SK-N-MC (cell line): ENCODE results near the gene RAB10.
"Not testable (repeated sequence)": the region's sequence is repeated elsewhere in the genome, so short reads cannot be mapped to it uniquely, and the experiment has no call there.

Experiments used
- DNase-seq: peaks from one replicate; pipeline ENCODE4 v3.0.0-alpha.2; 2011; ENCODE audit warnings: low read depth, low spot score
- H3K27ac ChIP-seq: fragments of 200-600 bp; sonication (generic); 2 replicates; pipeline ENCODE4 v1.5.1; 2016; ENCODE audit warnings: mixed run types
- H3K36me3 ChIP-seq: fragments of 200-600 bp; sonication (generic); 2 replicates; pipeline ENCODE4 v1.6.1; 2017; ENCODE audit warnings: antibody characterized with exemption, low read length, mixed read lengths; ENCODE audit not compliant: insufficient read depth
- H3K4me3 ChIP-seq: fragments of 200-600 bp; sonication (generic); 2 replicates; pipeline ENCODE4 v1.5.1; 2016
- H3K9ac ChIP-seq: fragments of 200-600 bp; sonication (generic); 2 replicates; pipeline ENCODE4 v1.8.0; 2017; ENCODE audit warnings: mixed run types, mixed read lengths; ENCODE audit not compliant: insufficient read length
- H3K9me3 ChIP-seq: fragments of 200-600 bp; sonication (generic); 2 replicates; pipeline ENCODE4 v1.6.1; 2017; ENCODE audit warnings: low read depth, mild to moderate bottlenecking, antibody characterized with exemption, low read length, moderate library complexity, mixed read lengths
- EZH2 ChIP-seq: fragments of 200-600 bp; sonication (generic); IDR thresholded peaks from one replicate; pipeline ENCODE4 v1.6.1; 2017; ENCODE audit warnings: antibody characterized with exemption
- FOXP2 ChIP-seq: optimal IDR thresholded peaks from 2 replicates; pipeline ENCODE3; 2011; ENCODE audit warnings: mild to moderate bottlenecking, moderate library complexity; ENCODE audit not compliant: insufficient read depth; ENCODE audit errors: extremely low read length, control extremely low read depth
- POLR2AphosphoS5 ChIP-seq: IDR thresholded peaks from 2 replicates; pipeline ENCODE4 v1.6.1; 2012; ENCODE audit warnings: mild to moderate bottlenecking, low read depth, low read length, borderline replicate concordance

RAB10 gene

DNA sequence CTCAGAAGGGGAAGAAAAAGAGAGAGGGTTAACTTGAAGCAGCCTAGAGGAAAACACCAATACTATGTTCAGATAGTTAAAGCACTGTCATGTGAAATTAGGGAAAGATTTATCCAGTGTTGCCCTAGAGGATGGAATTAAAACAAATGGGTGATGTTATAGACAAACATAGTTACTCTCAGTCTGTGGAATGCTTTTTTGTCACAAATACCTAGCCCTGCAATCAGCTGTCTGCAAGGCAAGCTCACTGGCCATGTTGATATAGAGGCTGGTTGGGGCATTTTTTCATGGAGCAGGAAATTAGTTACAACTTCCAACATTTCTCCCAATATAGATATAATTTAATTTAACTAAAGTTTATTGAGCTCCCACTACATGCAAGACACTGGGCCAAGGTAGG is 8.4 kb upstream of the RAB10 start:
- H3K36me3 ChIP-seq = no peaks in the 10 kb centered on the region
- no peaks in the 10 kb centered on the region for H3K9me3 ChIP-seq
- H3K4me3 ChIP-seq = no peak overlapping the region
- TF ChIP-seq POLR2AphosphoS5 (no peak), EZH2 (no peak), FOXP2 (no peak)
- DNase-seq = no peak
- no peak overlapping the region for H3K9ac ChIP-seq
- H3K27ac ChIP-seq = no peak overlapping the region

DNA sequence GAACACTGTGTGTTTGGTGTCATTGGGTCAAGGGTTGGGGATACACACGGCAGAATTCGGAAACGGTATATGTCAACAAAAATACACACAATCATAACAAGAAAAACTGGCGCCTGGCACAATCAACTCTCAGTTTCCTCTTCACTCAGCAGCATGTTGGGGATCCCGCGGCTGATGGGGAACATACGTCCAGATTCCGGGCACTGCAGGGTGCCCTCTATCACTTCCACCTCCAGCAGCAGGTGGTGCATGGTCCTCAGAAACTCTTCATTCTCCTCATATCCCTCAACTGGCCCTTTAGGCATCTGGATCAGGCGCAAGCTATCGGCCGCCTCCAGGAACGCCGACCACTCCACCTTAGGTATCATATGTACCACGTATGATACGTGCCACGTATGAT is 5.8 kb upstream of the RAB10 start:
- H3K36me3 ChIP-seq, H3K27ac ChIP-seq, H3K9me3 ChIP-seq, H3K9ac ChIP-seq, DNase-seq, H3K4me3 ChIP-seq: not testable (repeated sequence)

DNA sequence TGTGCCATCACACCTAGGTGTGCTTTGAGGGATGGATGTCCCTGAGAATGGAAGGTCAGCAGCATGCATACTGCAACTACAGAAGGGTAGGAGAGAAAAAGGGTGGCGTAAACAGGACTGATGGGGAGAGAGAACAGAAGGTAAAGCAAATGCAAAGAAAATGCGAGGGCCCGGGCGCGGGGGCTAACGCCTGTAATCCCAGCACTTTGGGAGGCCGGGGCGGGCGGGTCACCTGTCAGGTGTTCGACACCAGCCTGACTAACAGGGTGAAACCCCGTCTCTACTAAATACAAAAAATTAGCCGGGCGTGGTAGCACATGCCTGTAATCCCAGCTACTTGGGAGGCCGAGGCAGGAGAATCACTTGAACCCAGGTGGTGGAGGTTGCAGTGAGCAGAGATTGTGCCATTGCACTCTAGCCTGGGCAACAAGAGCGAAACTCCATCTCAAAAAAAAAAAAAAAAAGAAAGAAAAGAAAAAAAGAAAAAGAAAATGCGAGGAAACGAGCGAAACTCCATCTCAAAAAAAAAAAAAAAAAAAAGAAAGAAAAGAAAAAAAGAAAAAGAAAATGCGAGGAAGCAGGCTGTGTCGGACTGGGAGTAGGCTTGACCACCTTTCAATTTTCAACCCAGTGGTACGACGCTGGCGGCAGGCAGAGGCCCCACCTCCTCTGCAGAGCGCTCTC is 1.2 kb upstream of the RAB10 start:
- H3K36me3 ChIP-seq = peaks cover 10% of the 10 kb centered on the region; the same call in 1 of the 2 replicates
- not testable (repeated sequence) for DNase-seq, H3K9me3 ChIP-seq
- H3K27ac ChIP-seq = peak overlapping the region; percentile 76
- H3K9ac ChIP-seq = peak overlapping the region; percentile 81
- peak overlapping the region; percentile 80 for H3K4me3 ChIP-seq

DNA sequence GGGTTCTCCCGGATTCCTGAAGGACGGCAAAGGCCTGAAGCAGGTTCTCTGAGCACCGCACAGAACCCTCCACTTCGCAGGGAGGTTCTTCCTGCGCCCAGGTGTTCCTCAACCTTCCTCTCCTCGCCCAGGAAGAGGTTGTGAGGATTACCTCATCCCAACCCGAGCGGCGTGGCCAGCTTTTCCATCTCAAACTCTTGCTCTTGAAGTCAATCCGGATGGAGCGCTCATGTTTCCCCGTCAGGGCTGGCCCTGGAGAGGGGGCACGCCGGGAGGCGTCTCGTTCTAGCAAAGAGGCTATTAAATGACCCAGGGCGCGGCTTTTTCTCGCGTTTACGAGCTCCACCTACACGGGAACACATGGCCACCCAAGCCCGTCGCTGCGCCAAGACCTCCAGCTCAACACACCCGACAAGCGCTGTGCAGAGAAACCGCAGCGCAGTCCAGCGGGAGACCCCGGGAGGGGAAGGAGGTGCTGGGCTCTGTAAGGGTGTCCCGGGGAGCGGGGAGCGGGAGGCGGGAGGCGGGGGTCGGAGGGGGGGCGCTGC is 540 bp upstream of the RAB10 start:
- H3K9ac ChIP-seq = peak overlapping the region; percentile 81
- H3K27ac ChIP-seq = peak overlapping the region; percentile 76
- no peaks in the 10 kb centered on the region for H3K9me3 ChIP-seq
- H3K4me3 ChIP-seq = peak overlapping the region; percentile 80
- peaks cover 14% of the 10 kb centered on the region; the same call in 1 of the 2 replicates for H3K36me3 ChIP-seq
- no peak for DNase-seq
- TF ChIP-seq FOXP2 (no peak), EZH2 (no peak), POLR2AphosphoS5 (peak; percentile 81)

DNA sequence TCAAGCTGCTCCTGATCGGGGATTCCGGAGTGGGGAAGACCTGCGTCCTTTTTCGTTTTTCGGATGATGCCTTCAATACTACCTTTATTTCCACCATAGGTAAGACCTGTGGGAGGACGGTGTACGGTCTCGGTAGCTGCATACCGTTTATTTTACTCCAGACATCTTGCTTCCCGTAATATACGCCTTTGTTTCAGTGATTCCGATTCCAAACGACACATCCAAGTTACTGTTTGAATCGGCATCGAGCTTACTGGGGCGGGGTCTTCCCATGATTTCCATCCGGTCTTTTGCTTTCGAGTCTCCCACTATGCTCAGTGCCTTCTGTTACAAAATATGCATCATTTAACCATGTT is 731 bp downstream of the RAB10 start:
- H3K4me3 ChIP-seq = peak overlapping the region; percentile 80
- no peaks in the 10 kb centered on the region for H3K9me3 ChIP-seq
- 0 out of 2 replicates have a peak overlapping the region, but pooled peaks have one; percentile 76 for H3K27ac ChIP-seq
- TF ChIP-seq EZH2 (no peak), POLR2AphosphoS5 (no peak), FOXP2 (no peak)
- peaks cover 18% of the 10 kb centered on the region for H3K36me3 ChIP-seq
- peak overlapping the region; percentile 81 for H3K9ac ChIP-seq
- DNase-seq = no peak

DNA sequence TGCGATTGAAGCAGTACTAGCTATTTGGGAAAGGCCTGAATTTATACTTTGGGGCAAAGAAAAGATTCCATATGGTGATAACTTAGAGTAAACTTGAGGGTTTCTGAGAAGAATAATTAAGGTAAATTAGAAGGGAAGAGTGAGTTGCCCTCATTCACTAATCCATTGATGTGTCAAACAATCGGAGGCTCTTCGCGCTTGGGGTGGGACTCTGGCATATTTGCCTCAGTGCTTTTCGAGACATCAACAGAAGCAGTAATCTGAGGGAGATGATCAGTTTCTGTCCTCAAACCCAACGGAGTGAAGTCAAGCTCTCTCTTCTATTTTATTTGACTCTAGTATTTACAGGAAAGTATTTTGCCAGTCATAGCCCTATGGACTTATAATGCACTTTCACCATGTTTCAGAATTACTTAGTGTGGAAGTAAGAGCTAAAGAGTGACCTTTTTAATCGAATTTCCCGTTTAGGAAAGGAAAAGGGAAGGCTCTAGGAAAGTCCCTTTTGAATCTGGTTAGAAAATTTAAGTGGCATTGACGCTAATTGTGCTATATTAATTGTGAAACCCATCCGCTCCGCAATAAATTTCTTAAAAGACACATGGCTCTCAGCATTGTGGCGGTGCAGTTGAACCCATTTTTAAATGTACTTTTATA is 1.3 kb downstream of the RAB10 start:
- TF ChIP-seq POLR2AphosphoS5 (no peak), FOXP2 (no peak), EZH2 (no peak)
- Histone ChIP-seq H3K9ac (peak overlapping the region; percentile 81), H3K4me3 (peak overlapping the region; percentile 80), H3K36me3 (peaks cover 25% of the 10 kb centered on the region), H3K9me3 (no peaks in the 10 kb centered on the region), H3K27ac (no peak overlapping the region)
- DNase-seq = no peak

DNA sequence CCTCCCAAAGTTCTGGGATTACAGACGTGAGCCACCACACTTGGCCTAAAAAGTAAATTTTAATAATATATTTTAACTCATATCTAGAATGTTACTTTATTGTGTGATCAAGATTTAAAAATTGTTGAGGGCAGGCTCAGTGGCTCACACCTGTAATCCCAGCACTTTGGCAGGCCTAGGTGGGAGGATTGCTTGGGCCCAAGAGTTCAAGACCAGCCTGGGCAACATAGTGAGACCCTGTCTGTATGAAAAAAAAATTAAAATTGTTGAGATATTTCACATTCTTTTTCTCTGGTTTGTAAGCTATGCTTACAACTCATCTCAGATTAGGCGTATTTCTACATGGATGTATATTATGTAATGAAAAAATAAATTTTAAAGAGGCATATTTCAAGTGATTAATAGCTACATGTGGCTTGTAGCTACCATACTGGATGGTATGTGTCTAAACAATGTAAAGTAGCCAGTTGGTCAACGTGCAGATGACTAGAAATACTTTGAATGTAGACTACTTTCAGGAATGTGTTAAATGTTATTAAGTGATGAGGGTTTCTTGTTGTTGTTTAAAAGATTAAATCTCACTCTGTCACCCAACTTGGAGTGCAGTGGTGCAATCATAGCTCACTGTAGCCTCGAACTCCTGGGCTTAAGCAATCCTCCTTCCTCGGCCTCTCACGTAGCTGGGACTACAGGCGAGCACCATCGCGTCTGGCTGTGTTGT is 5.9 kb downstream of the RAB10 start:
- Histone ChIP-seq H3K4me3 (no peak overlapping the region), H3K9ac (no peak overlapping the region), H3K36me3 (peaks cover 39% of the 10 kb centered on the region), H3K9me3 (no peaks in the 10 kb centered on the region), H3K27ac (no peak overlapping the region)
- TF ChIP-seq FOXP2 = no peak
- TF ChIP-seq EZH2 = no peak
- TF ChIP-seq POLR2AphosphoS5 = no peak
- DNase-seq = no peak

DNA sequence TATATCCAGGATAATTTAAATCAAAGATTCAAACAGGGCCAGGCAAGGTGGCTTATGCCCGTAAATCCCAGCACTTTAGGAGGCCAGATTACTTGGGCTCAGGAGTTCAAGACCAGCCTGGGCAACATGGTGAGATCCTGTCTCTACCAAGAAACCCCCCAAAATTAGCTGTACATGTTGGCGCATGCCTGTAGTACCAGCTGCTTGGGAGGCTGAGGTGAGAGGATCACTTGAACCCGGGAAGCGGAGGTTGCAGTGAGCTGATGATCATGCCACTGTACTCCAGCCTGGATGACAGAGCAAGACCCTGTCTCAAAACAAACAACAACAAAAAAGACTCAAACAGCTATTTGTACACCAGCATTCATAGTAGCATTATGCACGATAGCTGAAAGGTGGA is 9.2 kb downstream of the RAB10 start:
- Histone ChIP-seq H3K9ac (no peak overlapping the region), H3K4me3 (no peak overlapping the region), H3K36me3 (peaks cover 38% of the 10 kb centered on the region), H3K9me3 (no peaks in the 10 kb centered on the region), H3K27ac (no peak overlapping the region)
- TF ChIP-seq EZH2 = no peak
- no peak for TF ChIP-seq POLR2AphosphoS5
- no peak for TF ChIP-seq FOXP2
- no peak for DNase-seq
